HG02973 (cell line): ENCODE results near the gene ETHE1.

Source experiments
- ATAC-seq: cut with Tn5 transposase; IDR thresholded peaks from one replicate; pipeline ENCODE4 v1.9.1; 2021; ENCODE audit warnings: moderate library complexity; ENCODE audit not compliant: unreplicated experiment

Gene ETHE1, protein sequence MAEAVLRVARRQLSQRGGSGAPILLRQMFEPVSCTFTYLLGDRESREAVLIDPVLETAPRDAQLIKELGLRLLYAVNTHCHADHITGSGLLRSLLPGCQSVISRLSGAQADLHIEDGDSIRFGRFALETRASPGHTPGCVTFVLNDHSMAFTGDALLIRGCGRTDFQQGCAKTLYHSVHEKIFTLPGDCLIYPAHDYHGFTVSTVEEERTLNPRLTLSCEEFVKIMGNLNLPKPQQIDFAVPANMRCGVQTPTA

DNA sequence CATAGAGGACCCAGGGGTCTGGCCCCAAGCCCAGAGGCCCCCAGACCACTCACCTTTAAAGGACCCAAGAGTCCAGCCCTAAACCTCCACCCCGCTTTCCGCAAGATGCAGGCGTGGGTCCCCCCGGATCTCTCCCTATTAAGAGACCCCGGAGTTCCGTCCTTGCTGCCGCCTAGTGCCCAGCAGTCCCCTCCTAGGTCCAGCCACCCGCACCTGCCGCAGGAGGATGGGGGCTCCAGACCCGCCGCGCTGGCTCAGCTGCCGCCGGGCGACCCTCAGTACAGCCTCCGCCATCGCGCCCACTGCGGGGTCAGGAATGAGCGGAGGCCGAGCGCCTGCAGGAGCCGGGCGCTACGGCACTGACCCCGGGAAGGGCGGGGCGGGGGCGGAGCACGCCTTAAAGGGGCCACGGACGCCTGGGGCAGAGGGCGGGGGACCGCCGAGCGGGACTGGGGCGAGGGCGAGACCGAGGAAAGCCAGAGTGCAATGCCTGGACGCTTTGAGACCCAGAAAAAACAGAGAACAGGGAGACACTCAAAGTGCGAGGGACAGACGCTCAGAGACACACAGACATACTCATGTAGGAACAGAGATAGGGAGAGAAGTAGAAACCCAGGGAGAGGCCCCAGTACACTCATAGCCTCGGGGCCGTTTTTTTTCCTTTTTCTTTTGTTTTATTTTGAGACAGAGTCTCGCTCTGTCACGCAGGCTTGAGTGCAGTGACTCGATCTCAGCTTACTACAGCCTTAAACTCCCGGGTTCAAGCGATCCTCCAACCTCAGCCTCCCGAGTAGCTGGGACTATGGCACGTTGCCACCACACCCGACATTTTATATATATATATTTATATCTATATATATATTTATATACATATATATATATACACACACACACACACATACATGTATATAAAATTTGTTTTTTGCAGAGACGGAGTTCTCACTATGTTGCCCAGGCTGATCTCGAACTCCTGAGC, at the start of gene ETHE1:
Gene ETHE1, minus strand, starts transcription at position 318 of the 976 bp plus-strand sequence. Its CDS starts 24 bp downstream, at position 294.
- ATAC-seq = no peak

DNA sequence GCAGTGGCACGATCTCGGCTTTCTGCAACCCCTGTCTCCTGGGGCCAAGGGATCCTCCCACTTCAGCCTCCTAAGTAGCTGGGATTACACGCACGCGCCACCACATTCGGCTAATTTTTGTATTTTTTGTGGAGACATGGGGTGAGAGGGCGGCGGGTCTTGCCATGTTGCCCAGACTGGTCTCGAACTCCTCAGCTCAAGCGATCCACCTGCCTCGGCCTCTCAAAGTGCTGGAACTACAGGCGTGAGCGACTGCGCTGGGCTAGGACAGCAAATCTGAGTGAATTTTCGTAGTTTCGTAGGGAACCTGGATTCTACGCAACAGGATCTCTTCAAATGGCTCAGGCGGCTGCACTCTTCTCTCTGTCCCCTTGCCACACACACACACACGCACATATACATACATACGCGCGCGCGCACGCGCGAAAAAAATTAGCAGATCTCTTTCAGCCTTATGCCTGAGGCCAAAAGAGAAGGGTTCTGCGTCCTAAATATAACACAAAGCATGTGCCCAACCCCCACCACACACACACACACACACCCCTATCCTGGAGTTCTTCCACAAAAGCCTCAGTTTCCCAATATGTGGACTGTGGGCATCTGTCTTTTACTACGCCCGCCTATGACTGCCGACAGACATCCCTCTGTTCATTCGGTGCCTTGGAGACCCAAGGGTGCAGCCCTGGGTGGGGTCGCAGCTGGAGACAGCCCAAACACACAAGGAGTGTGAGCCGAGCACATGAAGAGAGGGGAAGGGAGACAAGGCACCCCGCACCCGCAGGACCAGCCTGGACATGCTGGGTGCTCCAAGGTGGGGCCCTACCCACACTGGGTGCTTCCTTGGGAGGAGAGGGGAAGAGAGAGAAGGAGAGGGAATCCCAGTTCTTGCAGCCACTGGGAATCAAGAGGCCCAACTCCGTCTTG, 49.2 kb upstream of the ETHE1 start:
- ATAC-seq = no peak

DNA sequence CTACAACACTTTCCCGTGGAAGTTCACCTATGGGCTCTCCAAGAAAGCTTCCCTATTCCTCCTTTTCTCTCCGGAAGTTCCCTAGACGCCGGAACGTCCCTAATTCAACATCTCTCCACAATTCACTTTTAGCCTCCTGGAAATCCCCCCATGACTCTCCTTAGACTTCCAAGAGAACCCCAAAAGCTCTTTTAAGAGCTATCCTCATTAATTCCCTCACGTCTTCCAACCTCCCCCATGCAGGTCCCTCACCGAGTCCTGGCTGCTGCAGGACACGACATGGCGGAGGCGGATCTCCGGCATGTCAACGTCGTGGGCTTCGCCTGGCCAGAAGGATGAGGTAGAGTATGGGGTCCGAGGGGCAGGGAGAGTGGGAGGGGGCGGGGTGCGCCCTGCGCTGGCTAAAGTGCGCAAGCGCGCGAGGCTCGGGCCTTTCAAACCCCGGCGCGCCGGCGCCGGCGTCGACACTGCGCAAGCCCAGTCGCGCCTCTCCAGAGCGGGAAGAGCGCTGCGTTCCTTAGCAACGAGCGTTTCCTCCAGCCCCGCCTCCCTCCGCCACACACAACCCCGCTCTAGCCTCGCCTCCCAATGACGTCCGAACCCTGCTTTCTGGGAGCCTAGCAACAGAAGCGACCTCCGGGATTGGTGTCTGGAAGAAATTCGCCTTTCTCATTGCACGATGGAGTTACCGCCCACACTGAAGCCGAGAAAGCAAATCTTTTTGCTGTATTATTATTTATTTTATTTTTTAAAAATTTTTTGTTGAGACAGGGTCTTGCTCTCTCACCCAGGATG, 48.4 kb upstream of the ETHE1 start, which contains the start of the genes PINLYP and XRCC1:
Gene PINLYP, plus strand, starts transcription at position 646 of the 795 bp plus-strand sequence. CDS start 1,391 bp downstream, outside the sequence.
Gene XRCC1, minus strand, starts transcription at position 372 of the 795 bp plus-strand sequence. Its CDS starts 69 bp downstream, at position 303.
- peak; percentile 94 for ATAC-seq

DNA sequence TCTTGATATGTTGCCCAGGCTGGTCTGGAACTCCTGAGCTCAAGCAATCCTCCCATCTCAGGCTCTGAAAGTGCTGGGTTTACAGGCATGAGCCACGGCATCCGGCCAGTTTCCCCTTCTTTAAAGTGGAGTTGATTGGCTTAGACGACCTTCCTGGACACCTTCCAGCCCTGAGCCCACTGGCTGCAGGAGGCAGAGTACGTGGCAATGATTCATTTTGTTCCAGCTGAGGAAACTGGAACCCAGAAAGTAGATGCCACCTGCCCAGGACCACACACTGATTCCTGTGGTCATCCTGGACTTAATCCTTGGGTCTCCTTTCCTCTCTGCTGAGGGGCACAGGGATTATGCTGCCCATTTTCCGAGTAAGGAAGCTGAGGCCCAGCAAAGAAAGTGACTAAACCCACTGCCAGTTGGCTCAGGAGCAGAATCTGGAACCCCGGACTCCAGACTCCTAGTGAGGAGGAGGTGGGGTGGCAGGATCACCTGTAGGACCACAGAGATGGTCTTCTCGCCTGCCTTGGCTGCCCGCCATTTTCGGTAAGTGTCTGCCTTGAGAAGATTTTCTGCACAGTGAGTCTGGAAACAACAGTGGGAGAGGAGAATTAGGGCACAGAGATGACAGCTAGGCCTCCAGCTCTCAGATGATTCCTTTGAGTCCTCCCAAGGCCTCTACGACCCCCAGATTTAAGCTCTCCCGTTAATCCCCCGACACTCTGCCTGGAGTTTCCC, 47.6 kb upstream of the ETHE1 start:
- ATAC-seq = no peak

DNA sequence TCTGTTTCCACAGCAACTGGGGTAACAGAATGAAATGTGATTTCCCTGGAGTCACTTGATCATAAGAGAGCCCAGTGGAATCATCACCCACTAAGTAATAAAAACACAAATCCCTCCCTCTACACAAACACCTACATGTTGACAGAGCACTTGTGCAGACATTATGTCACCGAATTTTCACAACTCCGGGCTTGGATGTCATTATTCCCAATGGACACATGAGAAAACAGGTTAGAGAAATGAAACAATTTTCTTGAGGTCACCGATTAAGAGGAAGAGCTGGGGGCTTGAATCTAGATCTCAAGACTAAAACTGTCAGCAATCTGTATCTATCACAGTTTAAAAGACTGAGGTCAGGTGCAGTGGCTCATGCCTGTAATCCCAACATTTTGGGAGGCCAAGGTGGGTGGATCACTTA, 45.2 kb upstream of the ETHE1 start:
- no peak for ATAC-seq

DNA sequence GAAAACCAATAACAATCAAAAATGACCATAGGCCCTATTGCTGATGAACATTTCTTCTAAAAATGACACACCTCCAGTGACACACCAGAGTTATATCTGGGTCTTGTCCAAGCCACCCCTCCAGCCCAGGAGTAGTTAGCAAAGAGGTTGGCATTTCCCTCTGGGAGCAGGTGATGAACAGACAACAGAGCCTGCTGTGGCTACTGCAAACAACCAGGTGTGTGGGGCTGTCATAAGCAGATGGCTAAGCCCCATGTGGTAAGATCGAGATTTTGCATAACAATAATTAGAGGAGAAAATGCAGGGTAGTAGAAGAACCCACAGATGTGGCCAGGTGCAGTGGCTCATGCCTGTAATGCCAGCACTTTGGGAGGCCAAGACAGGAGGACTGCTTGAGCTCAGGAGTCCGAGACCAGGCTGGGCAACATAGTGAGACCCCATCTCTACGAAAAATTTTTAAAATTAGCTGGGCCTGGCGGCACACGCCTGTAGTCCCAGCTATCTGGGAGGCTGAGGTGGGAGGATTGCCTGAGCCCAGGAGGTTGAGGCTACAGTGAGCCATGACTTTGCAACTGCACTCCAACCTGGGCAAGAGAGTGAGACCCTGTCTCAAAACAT, 43.3 kb upstream of the ETHE1 start:
- ATAC-seq = no peak

DNA sequence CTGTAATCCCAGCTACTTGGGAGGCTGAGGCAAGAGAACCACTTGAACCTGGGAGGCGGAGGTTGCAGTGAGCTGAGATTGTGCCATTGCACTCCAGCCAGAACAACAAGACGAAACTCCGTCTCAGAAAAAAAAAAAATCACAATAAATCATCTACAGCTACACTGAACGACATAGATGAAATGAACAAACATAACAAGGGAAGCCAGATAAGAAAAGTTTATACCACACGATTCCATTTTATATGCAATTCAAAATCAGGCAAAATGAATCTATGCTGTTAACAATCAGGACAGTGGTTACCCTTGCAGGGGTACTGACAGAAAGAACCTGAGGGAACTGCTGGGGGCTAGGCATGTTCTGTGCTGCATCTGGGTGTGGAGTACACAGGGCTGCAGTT, 42.7 kb upstream of the ETHE1 start:
- no peak for ATAC-seq

DNA sequence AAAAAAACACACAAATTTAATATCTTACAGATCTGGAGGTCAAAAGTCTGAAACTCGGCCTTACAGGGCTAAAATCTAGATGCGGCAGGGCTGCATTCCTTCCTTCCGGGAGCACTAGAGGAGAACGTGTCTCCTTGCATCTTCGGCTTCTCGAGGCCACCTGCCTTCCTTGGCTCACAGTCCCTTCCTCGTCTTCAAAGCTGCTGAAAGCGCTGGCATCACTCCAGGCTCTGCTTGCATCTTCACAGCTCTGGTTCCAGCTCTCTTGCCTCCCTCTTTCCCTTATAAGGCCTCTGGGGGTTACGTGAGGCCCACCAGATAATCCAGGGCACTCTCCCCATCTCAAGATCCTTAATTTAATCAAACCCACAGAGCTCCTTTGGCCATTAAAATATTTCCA, 37.8 kb upstream of the ETHE1 start:
- no peak for ATAC-seq

DNA sequence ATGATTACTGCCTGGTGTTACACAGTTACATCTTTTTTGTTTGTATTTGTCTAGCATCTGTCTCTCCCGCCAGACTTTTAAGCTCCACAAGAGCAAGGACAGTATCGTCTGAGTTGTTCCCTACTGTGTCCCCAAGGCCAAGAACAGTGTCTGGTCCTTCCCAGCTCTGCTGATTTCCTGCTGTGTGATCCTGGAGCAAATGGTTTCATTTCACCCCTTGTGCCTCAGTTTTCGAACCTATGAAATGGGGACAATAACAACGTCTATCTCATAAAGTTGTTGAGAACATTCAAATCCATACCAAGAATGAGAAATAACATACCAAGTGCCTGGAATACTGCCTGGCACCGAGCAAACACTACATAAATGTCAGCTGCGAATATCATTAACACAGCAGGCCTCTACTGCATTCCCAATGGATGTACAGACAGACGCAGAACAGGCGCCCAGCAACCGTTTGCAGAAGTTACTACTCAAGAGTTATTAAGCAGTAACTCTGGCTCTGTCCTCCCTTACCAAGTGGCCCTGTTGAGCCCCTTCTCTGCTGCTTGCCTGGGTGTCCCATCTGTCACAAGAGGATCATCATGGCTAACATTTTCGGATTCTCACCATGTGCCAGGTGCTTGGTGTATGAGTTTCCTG, 36.9 kb upstream of the ETHE1 start:
- no peak for ATAC-seq

DNA sequence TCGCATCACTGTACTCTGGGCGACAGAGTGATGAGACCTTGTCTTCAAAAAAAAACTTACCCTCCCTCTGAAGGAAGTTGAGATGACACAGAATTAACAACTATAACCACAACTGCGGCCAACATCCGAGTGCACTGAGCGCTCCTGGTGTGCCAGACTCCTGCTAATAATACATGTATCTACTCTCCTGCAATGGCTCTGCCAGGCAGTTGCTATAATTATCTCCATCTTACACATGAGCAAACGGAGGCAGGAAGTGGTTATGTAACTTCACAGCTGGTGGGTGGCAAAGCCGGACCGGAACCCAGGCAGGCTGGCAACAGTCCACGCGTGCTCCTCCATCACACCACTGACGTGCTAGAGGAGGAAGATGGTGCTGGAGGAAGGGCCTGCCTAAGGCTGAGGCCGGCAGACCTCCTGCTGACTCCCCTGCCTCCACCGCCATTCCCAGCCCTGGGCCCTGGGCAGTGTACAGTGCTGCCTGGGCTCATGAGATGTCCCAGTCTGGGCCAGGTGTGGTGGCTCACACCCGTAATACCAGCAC, 35.8 kb upstream of the ETHE1 start:
- peak; percentile 60 for ATAC-seq

DNA sequence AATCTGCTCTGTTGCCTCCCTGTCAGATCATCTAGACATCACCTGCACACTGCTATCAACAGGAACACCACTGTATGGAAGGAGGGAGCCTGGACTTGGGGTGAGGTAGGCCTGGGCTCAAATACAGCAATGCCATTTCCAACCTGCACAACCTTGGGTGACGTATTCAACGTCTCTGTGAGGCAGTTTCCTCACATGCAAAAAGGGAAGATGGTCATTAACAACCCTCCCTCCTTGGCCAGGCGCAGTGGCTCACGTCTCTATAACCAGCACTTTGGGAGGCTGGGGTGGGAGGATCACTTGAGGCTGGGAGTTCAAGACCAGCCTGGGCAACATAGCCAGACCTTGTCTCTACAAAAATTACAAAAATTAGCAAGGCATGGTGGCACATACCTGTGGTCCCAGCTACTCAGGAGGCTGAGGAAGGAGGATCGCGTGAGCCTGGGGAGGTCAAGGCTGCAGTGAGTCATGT, 35.3 kb upstream of the ETHE1 start:
- ATAC-seq = no peak

DNA sequence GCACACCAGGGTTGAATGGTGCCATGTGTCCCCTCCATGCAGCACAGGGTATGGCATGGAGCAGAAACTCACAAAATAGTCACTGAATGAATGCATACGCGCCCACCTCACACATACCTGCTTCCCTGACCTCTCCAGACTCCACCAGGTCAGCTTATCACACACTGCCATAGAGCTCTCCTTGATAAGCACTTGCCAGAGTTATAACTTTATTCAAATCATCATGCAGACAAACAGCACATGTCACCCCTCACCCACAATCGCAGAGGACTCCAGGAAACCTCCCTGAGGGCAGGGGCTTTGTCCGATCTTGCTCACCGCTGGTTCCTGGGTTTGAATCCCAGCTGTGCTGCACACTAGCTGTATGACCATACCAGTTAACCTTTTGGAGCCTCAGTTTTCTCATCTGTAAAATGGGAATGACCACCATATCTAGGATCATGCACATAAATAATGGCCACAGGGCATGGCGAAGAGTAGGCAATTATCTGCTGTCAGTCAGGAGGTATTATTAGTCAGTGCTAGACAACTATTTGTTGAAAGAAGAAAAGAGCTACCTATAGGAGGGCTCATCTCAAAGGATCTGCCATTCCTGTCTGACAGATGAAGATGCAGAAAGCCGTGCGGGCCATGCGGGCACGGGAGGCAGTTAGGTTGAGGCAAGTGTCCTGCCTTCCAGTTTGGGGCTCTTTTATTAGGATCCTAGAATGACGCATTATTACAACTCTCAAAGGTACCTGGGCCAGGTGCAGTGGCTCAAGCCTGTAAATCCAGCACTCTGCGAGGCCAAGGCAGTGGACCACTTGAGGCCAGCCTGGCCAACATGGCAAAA, 34.4 kb upstream of the ETHE1 start:
- no peak for ATAC-seq

DNA sequence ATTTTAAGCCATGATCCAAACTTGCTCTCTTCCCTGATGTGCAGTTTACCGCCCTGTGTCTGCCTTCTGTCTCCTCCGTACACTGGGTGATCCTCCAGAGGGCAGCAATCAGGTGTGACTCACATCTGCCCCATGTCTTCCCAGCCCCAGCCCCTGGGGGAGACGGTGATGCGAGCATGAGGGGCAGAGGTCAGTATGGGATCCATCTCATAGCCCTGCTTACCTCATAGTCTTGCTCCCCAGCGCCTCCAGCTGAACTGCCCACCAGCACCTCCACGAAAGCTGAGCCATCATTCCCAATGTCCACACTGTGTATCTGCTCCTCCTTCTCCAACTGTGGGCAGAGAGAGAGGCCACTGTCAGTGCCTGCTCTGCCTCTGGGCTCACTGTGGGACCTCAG, 33.7 kb upstream of the ETHE1 start:
- no peak for ATAC-seq

DNA sequence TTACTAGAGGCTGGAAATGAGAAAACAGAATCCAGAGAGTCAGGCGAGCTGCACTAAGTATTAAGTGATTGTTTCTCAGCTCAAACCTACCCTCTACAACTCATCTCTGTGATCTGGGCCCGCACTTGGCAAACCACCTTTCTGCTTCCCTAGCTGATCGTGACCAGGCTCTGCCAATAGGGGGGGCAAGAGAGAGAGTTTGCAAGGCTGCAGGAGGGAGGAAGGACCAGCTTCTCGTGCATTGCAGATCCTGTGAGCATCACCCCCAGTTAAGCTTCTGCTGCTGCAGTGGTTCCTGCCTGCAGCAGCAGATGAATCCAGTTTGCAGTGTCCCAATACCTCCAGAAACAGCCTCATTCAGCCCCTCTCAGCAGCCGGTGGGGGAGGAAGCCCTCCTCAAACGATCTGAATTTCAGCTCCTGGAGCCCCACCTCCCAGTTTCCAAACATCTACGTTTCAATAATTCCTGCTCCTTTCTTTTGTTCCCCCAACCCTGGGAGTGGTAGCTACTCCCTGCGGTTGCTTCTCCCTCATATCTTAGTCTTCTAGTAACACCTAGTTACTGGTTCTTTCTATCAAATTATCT, 28.3 kb upstream of the ETHE1 start:
- no peak for ATAC-seq

DNA sequence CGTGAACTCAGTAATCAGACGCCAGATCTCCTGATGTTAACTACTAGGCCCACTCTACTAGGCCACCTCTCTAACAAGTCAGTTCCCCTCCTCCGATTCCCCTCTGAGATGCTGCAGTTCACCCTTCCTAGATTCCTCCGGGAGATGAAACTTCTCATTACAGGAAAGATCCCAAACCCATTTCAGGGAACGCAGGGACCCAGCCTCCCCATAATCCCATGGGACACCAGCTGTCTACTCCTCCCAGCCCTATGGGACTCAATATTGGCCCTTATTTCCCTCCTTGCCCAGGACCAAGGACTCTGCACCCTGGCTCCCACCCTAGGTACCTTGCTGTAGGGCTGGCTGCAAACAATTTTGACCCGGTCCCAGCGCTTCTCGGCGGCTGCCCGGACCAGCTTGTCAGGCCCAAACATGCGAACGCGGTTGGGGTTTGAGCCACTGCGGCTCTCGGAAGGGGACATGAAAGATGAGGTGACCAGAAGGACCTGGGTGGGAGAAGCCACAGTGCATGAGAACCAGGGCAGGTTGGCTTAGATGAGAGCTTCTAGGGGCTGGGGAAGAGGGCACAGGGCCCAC, 27.4 kb upstream of the ETHE1 start:
- no peak for ATAC-seq

DNA sequence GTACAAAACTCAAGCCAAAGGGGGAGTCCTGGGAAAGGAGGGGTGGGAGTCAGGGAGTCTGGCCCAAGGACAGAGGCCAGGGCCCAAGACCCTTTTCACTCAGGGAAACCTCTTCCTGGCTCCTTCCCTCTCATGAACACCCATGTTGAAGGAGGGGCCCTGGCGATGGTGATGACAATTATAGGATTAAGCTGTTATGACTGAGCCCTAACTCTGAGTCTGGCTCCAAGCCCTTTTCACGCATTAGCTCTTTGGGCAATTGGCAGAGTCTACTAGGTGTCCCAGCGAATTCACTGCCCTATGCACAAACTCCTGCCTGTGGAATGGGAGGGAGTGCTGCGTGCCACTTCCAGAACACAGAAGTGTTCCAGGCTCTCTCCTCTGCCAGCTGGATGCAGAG, 26.7 kb upstream of the ETHE1 start:
- no peak for ATAC-seq
